Measurements from ENCODE around the gene PLXNA1. TPM values are rescaled to one million over a fixed set of nuclear protein-coding genes. Genes with fewer than 3 reads are reported as not detected.
A peak's percentile ranks its signal among the peaks of the same experiment; 100 is the strongest.

PLXNA1 gene
- total and polyA plus RNA-seq, 2 of the 8 experiments (the other 6 are each of a cell fraction or from before 2014, with no cell fraction given), result 47.5 to 54.9 TPM

- peak in 2 of 3 experiments; percentile 16 to 46; a peak in 2 of 4 replicates for TF ChIP-seq CTCF (IDR thresholded peaks at IDR 0.05; ENCODE audit: control extremely low read depth in 1 of 3, insufficient read depth in 1 of 3, low read depth in 1 of 3, low read length in 3 of 3)
- TF ChIP-seq RAD21 (IDR thresholded peaks at IDR 0.05 in 1 of 2, conservative IDR thresholded peaks at IDR 0.05 in 1 of 2; ENCODE audit: low read depth in 2 of 2, low read length in 2 of 2), result peak in 1 of 2 experiments; percentile 36; a peak in 2 of 4 replicates
- TF ChIP-seq NANOG (IDR thresholded peaks at IDR 0.05; ENCODE audit: insufficient read depth, low read depth, low read length, poor library complexity, severe bottlenecking), result no peak
- no peak for TF ChIP-seq TBP (IDR thresholded peaks at IDR 0.05; ENCODE audit: low read depth, low read length)
- TF ChIP-seq SUZ12 (IDR thresholded peaks at IDR 0.05; ENCODE audit: low read length), result no peak
- no peak for TF ChIP-seq YY1 (IDR thresholded peaks at IDR 0.05; ENCODE audit: low read depth, low read length)
- TF ChIP-seq CHD1 (IDR thresholded peaks at IDR 0.05; ENCODE audit: low read depth, low read length), result no peak
Observed at GRCh38 chr3:126959921-126960603, 22.9 kb upstream of the PLXNA1 start (continued).

Measured in H1 (cell line).